T-helper 17 cell (primary cell): ENCODE results near the gene MICAL3. TPM values are rescaled to one million over a fixed set of nuclear protein-coding genes. Genes with fewer than 3 reads are reported as not detected.
"Not testable (repeated sequence)": the region's sequence is repeated elsewhere in the genome, so short reads cannot be mapped to it uniquely, and the experiment has no call there.

Experiments
- ATAC-seq: fragments of 150-1000 bp; cut with Tn5 transposase; 2 replicates; pipeline ENCODE4 v1.10.0; 2021; ENCODE audit warnings: mild to moderate bottlenecking, moderate library complexity
- DNase-seq, 3 donors: peaks; one replicate each; pipeline versions ENCODE4 v3.0.0 to v3.0.0-alpha.2; 2020 to 2021
- H3K9me3 ChIP-seq: one replicate; pipeline ENCODE4 v1.7.0; 2013; ENCODE audit warnings: low read length, mild to moderate bottlenecking; ENCODE audit not compliant: control insufficient read depth, poor library complexity, severe bottlenecking
- H3K27ac Mint-ChIP-seq: one replicate; pipeline ENCODE4 v1.8.0; 2022; ENCODE audit warnings: mild to moderate bottlenecking, moderate library complexity, mixed read lengths
- H3K27me3 Mint-ChIP-seq: one replicate; pipeline ENCODE4 v1.8.0; 2022; ENCODE audit warnings: mixed read lengths
- H3K36me3 Mint-ChIP-seq: one replicate; pipeline ENCODE4 v1.8.0; 2022; ENCODE audit warnings: low read depth, mixed read lengths
- H3K4me1 Mint-ChIP-seq: one replicate; pipeline ENCODE4 v1.8.0; 2022; ENCODE audit warnings: mild to moderate bottlenecking, mixed read lengths
- H3K4me3 Mint-ChIP-seq: one replicate; pipeline ENCODE4 v1.8.0; 2022; ENCODE audit warnings: mild to moderate bottlenecking, moderate library complexity, mixed read lengths
- total RNA-seq, 4 donors: library from RNA in 2 of 4; stranded (reverse) in 2 of 4; gene quantifications; one replicate each; pipeline ENCODE4 v1.2.3 and lab custom pipeline; 2022 to 2026

The MICAL3 gene
- total RNA-seq, 2 donors from 2014 or later, result 28.9 to 37.0 TPM

GRCh38 chr22:18033204-18033998 lies 9.0 kb upstream of the MICAL3 start:
- H3K27me3 Mint-ChIP-seq, result peaks cover 38% of the 10 kb centered on the region
- H3K36me3 Mint-ChIP-seq, result peaks cover 6% of the 10 kb centered on the region

GRCh38 chr22:18032455-18033101 lies 8.2 kb upstream of the MICAL3 start:
- no peak for ATAC-seq
- Mint-ChIP-seq H3K36me3 (peaks cover 5% of the 10 kb centered on the region), H3K27ac (no peak overlapping the region), H3K4me3 (no peak overlapping the region), H3K27me3 (peaks cover 46% of the 10 kb centered on the region), H3K4me1 (peaks cover 4% of the 10 kb centered on the region)
- no peak for DNase-seq
- no peaks in the 10 kb centered on the region for H3K9me3 ChIP-seq

More at GRCh38 chr22:18033204-18033998, 9.0 kb upstream of the MICAL3 start:
- H3K4me1 Mint-ChIP-seq, result peaks cover 4% of the 10 kb centered on the region
- ATAC-seq (no peak), DNase-seq (no peak)
- no peak overlapping the region for H3K27ac Mint-ChIP-seq
- H3K9me3 ChIP-seq, result no peaks in the 10 kb centered on the region
- no peak overlapping the region for H3K4me3 Mint-ChIP-seq

- Mint-ChIP-seq H3K36me3 (peaks cover 4% of the 10 kb centered on the region), H3K27ac (no peak overlapping the region), H3K4me3 (no peak overlapping the region), H3K4me1 (peaks cover 4% of the 10 kb centered on the region), H3K27me3 (peaks cover 53% of the 10 kb centered on the region)
- ATAC-seq (no peak), DNase-seq (no peak)
- no peaks in the 10 kb centered on the region for H3K9me3 ChIP-seq
Measured at GRCh38 chr22:18031695-18032454, 7.5 kb upstream of the MICAL3 start.

GRCh38 chr22:18029686-18030267 lies 5.4 kb upstream of the MICAL3 start:
- H3K9me3 ChIP-seq, result no peaks in the 10 kb centered on the region
- Mint-ChIP-seq H3K27me3 (peaks cover 56% of the 10 kb centered on the region), H3K36me3 (peaks cover 4% of the 10 kb centered on the region), H3K27ac (no peak overlapping the region), H3K4me1 (peaks cover 7% of the 10 kb centered on the region), H3K4me3 (no peak overlapping the region)
- ATAC-seq (no peak), DNase-seq (no peak)

- Mint-ChIP-seq H3K4me3 (no peak overlapping the region), H3K27ac (no peak overlapping the region), H3K36me3 (peaks cover 2% of the 10 kb centered on the region), H3K27me3 (peaks cover 51% of the 10 kb centered on the region), H3K4me1 (peaks cover 10% of the 10 kb centered on the region)
- H3K9me3 ChIP-seq, result no peaks in the 10 kb centered on the region
- no peak for ATAC-seq
- no peak for DNase-seq
Measured at GRCh38 chr22:18028817-18029527, 4.6 kb upstream of the MICAL3 start.

GRCh38 chr22:18025898-18026297 lies 1.5 kb upstream of the MICAL3 start:
- not testable (repeated sequence) for H3K4me3 Mint-ChIP-seq

GRCh38 chr22:18024956-18025720 lies 777 bp upstream of the MICAL3 start:
- peak overlapping the region; percentile 93 for H3K4me3 Mint-ChIP-seq
- peaks cover 13% of the 10 kb centered on the region for H3K4me1 Mint-ChIP-seq
- peaks cover 65% of the 10 kb centered on the region for H3K27me3 Mint-ChIP-seq
- peak overlapping the region; percentile 43 for H3K27ac Mint-ChIP-seq
- ATAC-seq (no peak), DNase-seq (no peak)
- no peaks in the 10 kb centered on the region for H3K9me3 ChIP-seq
- no peaks in the 10 kb centered on the region for H3K36me3 Mint-ChIP-seq

More at GRCh38 chr22:18025898-18026297, 1.5 kb upstream of the MICAL3 start:
- Mint-ChIP-seq H3K4me1 (peaks cover 13% of the 10 kb centered on the region), H3K27me3 (peaks cover 65% of the 10 kb centered on the region)
- DNase-seq, ATAC-seq, H3K36me3 Mint-ChIP-seq, H3K9me3 ChIP-seq, H3K27ac Mint-ChIP-seq: not testable (repeated sequence)

- DNase-seq (peak in 1 of 3 donors; percentile 14), ATAC-seq (peak; percentile 51)
- H3K4me1 Mint-ChIP-seq, result peaks cover 13% of the 10 kb centered on the region
- H3K27ac Mint-ChIP-seq, result no peak overlapping the region
- H3K36me3 Mint-ChIP-seq, result no peaks in the 10 kb centered on the region
- peak overlapping the region; percentile 96 for H3K4me3 Mint-ChIP-seq
- peaks cover 59% of the 10 kb centered on the region for H3K27me3 Mint-ChIP-seq
- no peaks in the 10 kb centered on the region for H3K9me3 ChIP-seq
Measured at GRCh38 chr22:18023509-18024275, 669 bp downstream of the MICAL3 start.

- H3K36me3 Mint-ChIP-seq, result no peaks in the 10 kb centered on the region
- peaks cover 55% of the 10 kb centered on the region for H3K27me3 Mint-ChIP-seq
- peaks cover 13% of the 10 kb centered on the region for H3K4me1 Mint-ChIP-seq
- H3K4me3 Mint-ChIP-seq, result peak overlapping the region; percentile 96
- H3K27ac Mint-ChIP-seq, result no peak overlapping the region
- DNase-seq, result no peak
- no peak for ATAC-seq
- no peaks in the 10 kb centered on the region for H3K9me3 ChIP-seq
Measured at GRCh38 chr22:18022876-18023275, 1.5 kb downstream of the MICAL3 start.

- DNase-seq, result no peak
Measured at GRCh38 chr22:18021431-18021830, 2.9 kb downstream of the MICAL3 start.

GRCh38 chr22:18020743-18021142 lies 3.6 kb downstream of the MICAL3 start:
- not testable (repeated sequence) for ATAC-seq

More at GRCh38 chr22:18021431-18021830, 2.9 kb downstream of the MICAL3 start:
- ATAC-seq, result no peak
- Mint-ChIP-seq H3K36me3 (no peaks in the 10 kb centered on the region), H3K27me3 (peaks cover 40% of the 10 kb centered on the region), H3K4me1 (peaks cover 10% of the 10 kb centered on the region), H3K4me3 (peak overlapping the region; percentile 43), H3K27ac (no peak overlapping the region)
- no peaks in the 10 kb centered on the region for H3K9me3 ChIP-seq

More at GRCh38 chr22:18020743-18021142, 3.6 kb downstream of the MICAL3 start:
- Mint-ChIP-seq H3K27me3 (peaks cover 34% of the 10 kb centered on the region), H3K4me1 (peaks cover 10% of the 10 kb centered on the region)
- not testable (repeated sequence) for H3K27ac Mint-ChIP-seq, DNase-seq, H3K9me3 ChIP-seq, H3K36me3 Mint-ChIP-seq, H3K4me3 Mint-ChIP-seq
